Measurements from ENCODE around the gene DPF3. TPM values are rescaled to one million over a fixed set of nuclear protein-coding genes. Genes with fewer than 3 reads are reported as not detected.
"Not testable (repeated sequence)": the region's sequence is repeated elsewhere in the genome, so short reads cannot be mapped to it uniquely, and the experiment has no call there.

DPF3 gene
- total and polyA plus RNA-seq, 11 donors = 13.5 to 53.8 (median 37.0) TPM

DNA sequence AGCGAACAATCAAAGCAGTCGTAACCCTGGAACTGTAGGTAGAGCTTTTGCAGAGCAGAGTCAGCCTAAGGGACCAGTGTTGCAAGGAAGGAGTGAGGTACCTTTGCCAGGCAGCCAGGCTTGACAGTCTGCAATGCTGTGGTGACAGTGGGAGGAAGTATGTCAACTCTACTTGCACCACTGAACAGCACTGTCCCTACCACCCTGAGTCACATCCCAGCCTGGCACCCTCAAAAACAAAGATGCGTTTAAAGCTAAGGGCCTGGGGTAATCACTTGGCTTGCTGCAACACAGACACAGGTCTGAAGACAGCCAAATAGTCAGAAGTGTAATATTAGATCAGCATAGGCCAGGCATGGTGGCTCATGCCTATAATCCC, 141.9 kb downstream of the DPF3 start:
- ATAC-seq = peak in 3 of 4 donors; percentile 22 to 38 (median 27)
- intact Hi-C loops (cut with DNase I) = no loop called here

DNA sequence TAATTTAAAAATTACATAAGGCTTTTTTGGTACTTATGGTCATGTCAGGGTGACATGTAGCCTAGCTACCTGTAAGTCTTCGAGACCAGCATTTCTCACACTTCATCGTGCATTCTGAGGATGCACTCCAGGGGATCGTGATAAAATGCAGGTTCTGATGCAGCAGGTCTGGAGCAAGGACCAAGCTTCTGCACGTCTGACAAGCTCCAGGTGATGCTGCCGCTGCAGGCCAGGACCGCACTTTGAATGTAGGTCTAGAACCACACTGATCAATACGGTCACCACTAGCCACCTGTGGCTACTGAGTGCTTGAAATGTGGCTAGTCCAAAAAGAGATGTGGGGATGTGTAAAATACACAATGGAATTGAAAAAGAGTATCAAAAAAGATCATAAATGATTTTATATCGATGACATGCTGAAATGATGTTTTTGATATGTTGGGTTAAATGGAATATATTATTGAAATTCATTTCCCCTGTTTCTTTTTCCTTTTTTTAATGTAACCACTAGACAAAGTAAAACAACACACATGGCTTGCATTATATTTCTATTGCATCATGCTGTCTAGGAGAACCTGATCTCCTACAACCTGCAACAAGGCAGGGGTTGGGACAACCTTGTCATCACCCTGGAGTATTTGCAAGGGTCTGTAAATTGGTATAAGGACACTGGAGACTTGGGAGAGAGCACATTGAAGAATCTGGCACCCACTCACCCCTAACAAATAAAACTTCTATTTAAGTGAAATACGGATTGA, 142.4 kb downstream of the DPF3 start:
- H3K9me3 ChIP-seq = peaks cover 0 to 5% (median 0%) of the 10 kb centered on the region in 12 donors
- peaks cover 0 to 30% (median 0%) of the 10 kb centered on the region in 9 donors for H3K36me3 ChIP-seq
- TF ChIP-seq CTCF (IDR thresholded peaks at IDR 0.05) = no peak
- no peak for TF ChIP-seq POLR2A (IDR thresholded peaks at IDR 0.05)
- DNase-seq = no peak
- 82 to 90% (median 86%) methylated on average over 9 of the region's 9 CpGs for WGBS, 4 donors
- no peak overlapping the region for H3K27ac ChIP-seq
- intact Hi-C loops (cut with DNase I) = no loop called here
- no peak overlapping the region for H3K4me3 ChIP-seq
- ATAC-seq = no peak
- no peaks in the 10 kb centered on the region for H3K27me3 ChIP-seq
- peaks cover 0 to 16% (median 0%) of the 10 kb centered on the region in 12 donors for H3K4me1 ChIP-seq

More for the DNA sequence above, 141.9 kb downstream of the DPF3 start:
- no peak for DNase-seq
- Histone ChIP-seq H3K27me3 (no peaks in the 10 kb centered on the region), H3K4me3 (no peak overlapping the region), H3K27ac (no peak overlapping the region), H3K4me1 (peaks cover 0 to 14% (median 0%) of the 10 kb centered on the region in 12 donors), H3K9me3 (peaks cover 0 to 5% (median 0%) of the 10 kb centered on the region in 12 donors), H3K36me3 (peaks cover 0 to 29% (median 0%) of the 10 kb centered on the region in 9 donors)
- TF ChIP-seq POLR2A (IDR thresholded peaks at IDR 0.05) (no peak), CTCF (IDR thresholded peaks at IDR 0.05) (no peak)
- WGBS, 4 donors = 66 to 95% (median 79%) methylated on average over 3 of the region's 3 CpGs

DNA sequence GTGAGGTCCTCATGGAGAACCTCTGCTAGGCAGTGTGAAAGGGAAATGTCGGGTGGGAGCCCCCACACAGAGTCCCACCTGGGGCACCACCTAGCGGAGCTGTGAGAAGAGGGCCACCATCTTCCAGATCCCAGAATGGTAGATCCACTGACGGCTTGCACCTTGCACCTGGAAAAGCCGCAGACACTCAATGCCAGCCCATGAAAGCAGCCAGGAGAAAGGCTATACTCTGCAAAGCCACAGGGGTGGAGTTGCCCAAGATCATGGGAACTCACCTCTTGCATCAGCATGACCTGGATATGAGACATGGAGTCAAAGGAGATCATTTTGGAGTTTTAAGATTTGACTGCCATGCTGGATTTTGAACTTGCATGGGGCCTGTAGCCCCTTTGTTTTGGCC, 145.0 kb downstream of the DPF3 start:
- whole genome bisulfite sequencing, 4 donors = 95 to 100% (median 96%) methylated on average over 2 to 4 of the region's 4 CpGs
- Histone ChIP-seq H3K36me3 (peaks cover 0 to 30% (median 0%) of the 10 kb centered on the region in 9 donors), H3K4me1 (peaks cover 0 to 11% (median under 1%) of the 10 kb centered on the region in 12 donors)
- DNase-seq; ATAC-seq; H3K27me3 ChIP-seq; H3K4me3 ChIP-seq; H3K27ac ChIP-seq; H3K9me3 ChIP-seq; intact Hi-C loops (cut with DNase I): not testable (repeated sequence)

GRCh38 chr14:72747652-72748051, 146.2 kb downstream of the DPF3 start:
- Histone ChIP-seq H3K27ac (no peak overlapping the region), H3K4me3 (no peak overlapping the region), H3K4me1 (peaks cover 0 to 23% (median 4%) of the 10 kb centered on the region in 12 donors), H3K9me3 (peaks cover 0 to 5% (median 0%) of the 10 kb centered on the region in 12 donors), H3K27me3 (no peaks in the 10 kb centered on the region), H3K36me3 (peaks cover 0 to 27% (median 0%) of the 10 kb centered on the region in 9 donors)
- DNase-seq = no peak
- no peak for ATAC-seq
- intact Hi-C loops (cut with DNase I) = no loop called here
- whole genome bisulfite sequencing, 4 donors = 76 to 85% (median 82%) methylated on average over 3 of the region's 3 CpGs
- TF ChIP-seq POLR2A (IDR thresholded peaks at IDR 0.05) (no peak), CTCF (IDR thresholded peaks at IDR 0.05) (no peak)

All from heart left ventricle (tissue), 16 donors.